Activated T-helper 2 cell treated with anti-CD3 and anti-CD28 coated beads, Interferon-gamma antibody, Interleukin-2, Interleukin-4, amounts not matched to agents 10 μg/mL and 5 μg/mL and 100 μg/mL, durations not matched to agents 14 hours and 24 hours and 36 hours (primary cell): Measurements from ENCODE around the gene TRIM9. TPM values are rescaled to one million over a fixed set of nuclear protein-coding genes. Genes with fewer than 3 reads are reported as not detected.

Experiments
- DNase-seq: peaks from one replicate; pipeline ENCODE4 v3.0.0; 2021; ENCODE audit warnings: low spot score
- H3K27ac Mint-ChIP-seq: one replicate; pipeline ENCODE4 v1.8.0; 2021; ENCODE audit warnings: mixed read lengths
- H3K27me3 Mint-ChIP-seq: one replicate; pipeline ENCODE4 v1.8.0; 2021; ENCODE audit warnings: low read depth, mixed read lengths
- H3K36me3 Mint-ChIP-seq: one replicate; pipeline ENCODE4 v1.8.0; 2021; ENCODE audit warnings: low read depth, mixed read lengths
- H3K4me1 Mint-ChIP-seq: one replicate; pipeline ENCODE4 v1.8.0; 2021; ENCODE audit warnings: low read depth, mixed read lengths
- H3K4me3 Mint-ChIP-seq: one replicate; pipeline ENCODE4 v1.8.0; 2021; ENCODE audit warnings: low read depth, mild to moderate bottlenecking, moderate library complexity, mixed read lengths
- H3K9me3 Mint-ChIP-seq: one replicate; pipeline ENCODE4 v1.8.0; 2021; ENCODE audit warnings: mixed read lengths
- intact Hi-C: fragments of 100-400 bp; cut with micrococcal nuclease; formaldehyde crosslinking; loops from one replicate; pipeline ENCODE4 v1.15.1; 2023
- total RNA-seq: library from RNA; stranded (reverse); gene quantifications from 2 replicates; pipeline ENCODE4 v1.2.3, GENCODE V29; 2022

Gene TRIM9
- total RNA-seq, 1 donor from 2014 or later: 0.46 TPM

DNA sequence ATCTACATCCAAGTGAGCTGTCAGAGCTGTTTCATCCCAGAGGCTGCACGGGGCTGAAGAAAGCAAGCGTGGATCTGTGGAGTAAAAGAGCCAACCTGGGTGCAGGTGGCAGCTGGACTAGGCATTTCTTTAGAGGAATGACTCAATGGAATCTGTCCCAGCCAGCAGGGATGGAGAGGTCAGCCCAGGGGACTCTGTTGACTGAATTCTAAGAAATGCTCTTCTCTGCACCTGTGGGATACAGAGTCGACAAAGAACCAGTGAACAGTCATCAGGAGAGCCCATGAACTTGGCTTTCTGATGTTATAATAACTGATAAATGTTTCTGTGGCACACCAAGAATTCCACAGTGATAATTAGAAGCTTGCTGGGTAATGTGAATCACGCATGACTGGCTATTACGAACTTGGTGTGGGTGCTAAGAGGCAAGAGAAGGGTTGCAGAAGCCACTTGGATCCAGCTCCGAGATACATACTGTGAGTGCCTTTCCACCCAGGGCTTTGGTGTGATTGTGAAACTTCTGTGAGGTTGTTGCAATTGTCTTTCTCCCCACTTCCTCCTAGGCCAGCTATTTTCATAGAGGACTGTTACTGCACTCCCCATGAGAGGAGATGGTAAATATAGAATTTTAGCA lies 166.8 kb downstream of the TRIM9 start:
- intact Hi-C loops: no loop called here
- Mint-ChIP-seq H3K27me3 (peaks cover 9% of the 10 kb centered on the region), H3K4me1 (peaks cover 1% of the 10 kb centered on the region), H3K4me3 (no peak overlapping the region), H3K27ac (no peak overlapping the region), H3K9me3 (no peaks in the 10 kb centered on the region), H3K36me3 (no peaks in the 10 kb centered on the region)
- no peak for DNase-seq

DNA sequence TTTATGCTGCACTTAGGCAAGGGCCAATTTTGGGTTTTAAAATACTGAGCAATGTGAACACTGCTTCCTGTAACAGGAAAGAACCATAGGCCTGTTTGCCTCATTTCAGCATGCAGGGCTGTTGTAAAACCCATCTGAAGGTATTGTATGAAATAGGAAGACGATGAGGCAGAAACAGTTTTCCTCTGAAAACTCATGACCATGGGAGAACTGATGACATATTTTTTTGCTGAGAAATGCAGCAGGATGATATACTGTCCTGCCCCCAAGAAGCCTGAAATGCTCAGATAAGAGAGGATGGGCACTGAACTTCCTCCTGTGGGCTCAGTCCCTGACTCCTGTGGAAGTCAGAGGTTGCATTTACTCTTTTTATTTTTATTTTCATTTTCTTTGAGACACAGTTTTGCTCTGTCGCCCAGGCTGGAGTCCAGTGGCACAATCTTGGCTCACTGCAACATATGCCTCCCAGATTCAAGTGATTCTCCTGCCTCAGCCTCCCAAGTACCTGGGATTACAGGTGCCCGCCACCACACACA lies 168.0 kb downstream of the TRIM9 start:
- Mint-ChIP-seq H3K4me3 (no peak overlapping the region), H3K27me3 (peaks cover 9% of the 10 kb centered on the region), H3K4me1 (peaks cover 1% of the 10 kb centered on the region), H3K36me3 (no peaks in the 10 kb centered on the region), H3K9me3 (no peaks in the 10 kb centered on the region), H3K27ac (no peak overlapping the region)
- DNase-seq: no peak
- intact Hi-C loops: no loop called here

Other genes starting within 250 kb of the TRIM9 start
- gene ABHD12B, start 223.1 kb downstream of the TRIM9 start, total RNA-seq: not detected in 2 replicates
- 1.5 and 2.1 TPM in 2 replicates for gene PYGL, start 150.6 kb downstream of the TRIM9 start, total RNA-seq
- 55.1 and 55.2 TPM in 2 replicates for gene TMX1, start 145.1 kb upstream of the TRIM9 start, total RNA-seq